HPDE6-E6E7 (cell line): ENCODE measurements around the gene PTPRG.

Experiments
- DNase-seq: peaks from one replicate; pipeline ENCODE4 v3.0.0; 2011; ENCODE audit warnings: missing footprints; ENCODE audit errors: extremely low spot score

Gene PTPRG

GRCh38 chr3:62266668-62267283 lies 705.4 kb downstream of the PTPRG start:
- DNase-seq = no peak

GRCh38 chr3:62276658-62277180 lies 715.3 kb downstream of the PTPRG start:
- DNase-seq = no peak

GRCh38 chr3:62277450-62277849 lies 716.1 kb downstream of the PTPRG start:
- DNase-seq = no peak

GRCh38 chr3:62277986-62278385 lies 716.6 kb downstream of the PTPRG start:
- no peak for DNase-seq

GRCh38 chr3:62281726-62282125 lies 720.4 kb downstream of the PTPRG start:
- no peak for DNase-seq

- DNase-seq = no peak
Measured at GRCh38 chr3:62284442-62284841, 723.1 kb downstream of the PTPRG start.

GRCh38 chr3:62287392-62287927 lies 726.1 kb downstream of the PTPRG start:
- DNase-seq = no peak

- no peak for DNase-seq
Measured at GRCh38 chr3:62289922-62290321, 728.6 kb downstream of the PTPRG start.

- DNase-seq = no peak
Measured at GRCh38 chr3:62293051-62293780, 731.8 kb downstream of the PTPRG start.

GRCh38 chr3:62295571-62295970 lies 734.2 kb downstream of the PTPRG start:
- no peak for DNase-seq

GRCh38 chr3:62300617-62301016 lies 739.2 kb downstream of the PTPRG start:
- no peak for DNase-seq

GRCh38 chr3:62312201-62312600 lies 750.8 kb downstream of the PTPRG start:
- DNase-seq = no peak

- no peak for DNase-seq
Measured at GRCh38 chr3:62316525-62316924, 755.2 kb downstream of the PTPRG start.

GRCh38 chr3:62318365-62318751 lies 757.0 kb downstream of the PTPRG start:
- no peak for DNase-seq

GRCh38 chr3:62318752-62319569 lies 757.6 kb downstream of the PTPRG start:
- peak; percentile 43 for DNase-seq

GRCh38 chr3:62319570-62320243 lies 758.3 kb downstream of the PTPRG start:
- no peak for DNase-seq

- no peak for DNase-seq
Measured at GRCh38 chr3:62323241-62323640, 761.9 kb downstream of the PTPRG start.

- no peak for DNase-seq
Measured at GRCh38 chr3:62325896-62326295, 764.5 kb downstream of the PTPRG start.

- DNase-seq = no peak
Measured at GRCh38 chr3:62329971-62330370, 768.6 kb downstream of the PTPRG start.

- no peak for DNase-seq
Measured at GRCh38 chr3:62332017-62332416, 770.6 kb downstream of the PTPRG start.

- DNase-seq = no peak
Measured at GRCh38 chr3:62332835-62333244, 771.5 kb downstream of the PTPRG start.

- no peak for DNase-seq
Measured at GRCh38 chr3:62335196-62335595, 773.8 kb downstream of the PTPRG start.
